SK-N-SH (cell line): ENCODE data around the gene ZSWIM1. TPM values are rescaled to one million over a fixed set of nuclear protein-coding genes. Genes with fewer than 3 reads are reported as not detected.

Experiments
- CTCF ChIA-PET: fragments of 300-600, 350-600 bp; formaldehyde crosslinking; extraction: SDS; loops from one replicate; lab custom pipeline; 2021; lab: Yijun Ruan, JAX
- POLR2A ChIA-PET: fragments of 350-600 bp; sonication (Branson Sonifier 250); formaldehyde crosslinking; extraction: SDS; loops from one replicate; lab custom pipeline; 2020; ENCODE audit warnings: antibody characterized with exemption, inconsistent platforms; lab: Yijun Ruan, JAX
- DNase-seq: peaks from one replicate; pipeline ENCODE4 v3.0.0; 2012
- H2AFZ ChIP-seq: fragments of 200-600 bp; sonication (generic); 2 replicates; pipeline ENCODE4 v1.8.1; 2016; ENCODE audit warnings: antibody characterized with exemption, mild to moderate bottlenecking, low read depth
- H3F3A ChIP-seq: fragments of 200-600 bp; sonication (generic); replicated peaks from 2 replicates; pipeline ENCODE3; 2016; ENCODE audit warnings: antibody characterized with exemption, mild to moderate bottlenecking; ENCODE audit not compliant: insufficient read depth
- H3K27ac ChIP-seq, 2 experiments: fragments of 200-500 bp in 1 of 2; fragments of 200-600 bp in 1 of 2; sonication (Bioruptor generic) in 1 of 2; sonication (generic), shearing (Covaris generic) in 1 of 2; 2 replicates each; pipeline versions ENCODE4 v1.5.1 to v1.6.1; 2014 to 2016; ENCODE audit warnings: low read depth in 2 of 2, inconsistent platforms in 1 of 2, low read length in 1 of 2, mild to moderate bottlenecking in 1 of 2, mixed read lengths in 1 of 2
- H3K27me3 ChIP-seq: fragments of 200-600 bp; sonication (generic), shearing (Covaris generic); 2 replicates; pipeline ENCODE4 v1.6.1; 2016; ENCODE audit warnings: mixed run types; ENCODE audit not compliant: insufficient read depth
- H3K36me3 ChIP-seq, 2 experiments: fragments of 200-500 bp in 1 of 2; fragments of 200-600 bp in 1 of 2; sonication (Bioruptor generic) in 1 of 2; sonication (generic) in 1 of 2; replicated peaks in 1 of 2; 2 replicates each; pipeline versions ENCODE3 to v1.5.1; 2014 to 2016; ENCODE audit warnings: low read length in 1 of 2, mild to moderate bottlenecking in 1 of 2; ENCODE audit not compliant: insufficient read depth in 2 of 2, control insufficient read depth in 1 of 2
- H3K4me1 ChIP-seq, 2 experiments: fragments of 200-500 bp in 1 of 2; fragments of 200-600 bp in 1 of 2; sonication (Bioruptor generic) in 1 of 2; sonication (generic), shearing (Covaris generic) in 1 of 2; 2 replicates each; pipeline versions ENCODE4 v1.5.1 to v1.6.1; 2014 to 2016; ENCODE audit warnings: low read depth in 1 of 2, low read length in 1 of 2, mixed run types in 1 of 2; ENCODE audit not compliant: insufficient read depth in 2 of 2, control insufficient read depth in 1 of 2
- H3K4me2 ChIP-seq: fragments of 200-600 bp; sonication (generic), shearing (Covaris generic); 2 replicates; pipeline ENCODE4 v1.6.1; 2017; ENCODE audit warnings: mixed run types
- H3K4me3 ChIP-seq, 2 experiments: fragments of 200-500 bp in 1 of 2; fragments of 200-600 bp in 1 of 2; sonication (Bioruptor generic) in 1 of 2; sonication (generic), shearing (Covaris generic) in 1 of 2; 2 replicates each; pipeline versions ENCODE4 v1.5.1 to v1.8.1; 2014 to 2016; ENCODE audit warnings: low read depth in 2 of 2, inconsistent platforms in 1 of 2, low read length in 1 of 2, mild to moderate bottlenecking in 1 of 2, mixed read lengths in 1 of 2, moderate library complexity in 1 of 2
- H3K79me2 ChIP-seq: fragments of 200-600 bp; sonication (generic); 2 replicates; pipeline ENCODE4 v1.8.1; 2017; ENCODE audit warnings: mild to moderate bottlenecking; ENCODE audit not compliant: insufficient read depth
- H3K9ac ChIP-seq: fragments of 200-600 bp; sonication (generic); 2 replicates; pipeline ENCODE4 v1.6.1; 2017; ENCODE audit warnings: mixed run types
- H3K9me2 ChIP-seq: fragments of 200-600 bp; sonication (generic); 2 replicates; pipeline ENCODE4 v1.6.1; 2017; ENCODE audit warnings: mixed run types
- H3K9me3 ChIP-seq: fragments of 200-600 bp; sonication (generic); 2 replicates; pipeline ENCODE4 v1.6.1; 2017; ENCODE audit warnings: mixed run types, mild to moderate bottlenecking, moderate library complexity
- H4K20me1 ChIP-seq: fragments of 200-600 bp; sonication (generic); 2 replicates; pipeline ENCODE4 v1.6.1; 2017; ENCODE audit warnings: mild to moderate bottlenecking, mixed run types; ENCODE audit not compliant: insufficient read depth
- EP300 ChIP-seq, 2 experiments: IDR thresholded peaks; 2 replicates each; pipeline versions ENCODE4 v1.4.0 to v1.6.1; 2012; ENCODE audit warnings: borderline replicate concordance in 1 of 2, low read depth in 1 of 2, low read length in 1 of 2
- FOXJ3 ChIP-seq: sonication (generic); formaldehyde crosslinking; IDR thresholded peaks from 2 replicates; pipeline ENCODE4 v1.5.1; 2020; ENCODE audit warnings: mild to moderate bottlenecking, missing genetic modification reagents
- FOXM1 ChIP-seq: IDR thresholded peaks from 2 replicates; pipeline ENCODE4 v1.4.0; 2012; ENCODE audit warnings: low read depth, mild to moderate bottlenecking
- GABPA ChIP-seq: IDR thresholded peaks from 2 replicates; pipeline ENCODE4 v1.4.0; 2012; ENCODE audit warnings: low read depth, mild to moderate bottlenecking
- GATA2 ChIP-seq: sonication (generic); formaldehyde crosslinking; IDR thresholded peaks from 2 replicates; pipeline ENCODE4 v1.5.0; 2020; ENCODE audit warnings: mild to moderate bottlenecking, missing genetic modification reagents
- IRF3 ChIP-seq: fragments of 150-350 bp; IDR thresholded peaks from 2 replicates; pipeline ENCODE4 v1.6.1; 2016; ENCODE audit warnings: mild to moderate bottlenecking, low read depth, low read length
- JUND ChIP-seq: IDR thresholded peaks from 2 replicates; pipeline ENCODE4 v1.4.0; 2012
- MEF2A ChIP-seq: IDR thresholded peaks from 2 replicates; pipeline ENCODE4 v1.4.0; 2012; ENCODE audit warnings: low read depth, borderline replicate concordance
- MXI1 ChIP-seq: IDR thresholded peaks from 2 replicates; pipeline ENCODE4 v1.6.1; 2012; ENCODE audit warnings: mild to moderate bottlenecking, low read depth, low read length, improper control_type of control experiment
- NFIC ChIP-seq: IDR thresholded peaks from 2 replicates; pipeline ENCODE4 v1.4.0; 2012; ENCODE audit warnings: borderline replicate concordance
- POLR2AphosphoS5 ChIP-seq: IDR thresholded peaks from 2 replicates; pipeline ENCODE4 v1.6.1; 2012; ENCODE audit warnings: low read depth, low read length
- REST ChIP-seq: IDR thresholded peaks from 2 replicates; pipeline ENCODE4 v1.6.1; 2012; ENCODE audit warnings: mild to moderate bottlenecking, low read depth, low read length, moderate library complexity
- RFX5 ChIP-seq: IDR thresholded peaks from 2 replicates; pipeline ENCODE4 v1.6.1; 2012; ENCODE audit warnings: mild to moderate bottlenecking, improper control_type of control experiment, low read length
- RXRA ChIP-seq: IDR thresholded peaks from 2 replicates; pipeline ENCODE4 v1.4.0; 2012; ENCODE audit warnings: low read depth, mild to moderate bottlenecking, borderline replicate concordance
- TEAD4 ChIP-seq: IDR thresholded peaks from 2 replicates; pipeline ENCODE4 v1.4.0; 2012; ENCODE audit warnings: mild to moderate bottlenecking, borderline replicate concordance; ENCODE audit not compliant: insufficient read depth
- WGBS: methylation state at CpG from one replicate; pipeline ENCODE4 v1.1.6; 2017; ENCODE audit warnings: low lambda C conversion rate; 5-methylcytosine and 5-hydroxymethylcytosine counted together
- polyA plus RNA-seq, 3 experiments: library from polyadenylated mRNA; depleted of rRNA; stranded (reverse); fragments of >200 nt; gene quantifications; 2 replicates each; pipeline ENCODE4 v1.2.3, GENCODE V29; 2012
- TF ChIP-seq, protein P1 (sequence below): IDR thresholded peaks from 2 replicates; pipeline ENCODE4 v1.4.0; 2012; ENCODE audit warnings: low read depth

Gene ZSWIM1
- polyA plus RNA-seq, 1 of the 3 experiments (the other 2 are of a cell fraction) = 1.8 TPM

DNA sequence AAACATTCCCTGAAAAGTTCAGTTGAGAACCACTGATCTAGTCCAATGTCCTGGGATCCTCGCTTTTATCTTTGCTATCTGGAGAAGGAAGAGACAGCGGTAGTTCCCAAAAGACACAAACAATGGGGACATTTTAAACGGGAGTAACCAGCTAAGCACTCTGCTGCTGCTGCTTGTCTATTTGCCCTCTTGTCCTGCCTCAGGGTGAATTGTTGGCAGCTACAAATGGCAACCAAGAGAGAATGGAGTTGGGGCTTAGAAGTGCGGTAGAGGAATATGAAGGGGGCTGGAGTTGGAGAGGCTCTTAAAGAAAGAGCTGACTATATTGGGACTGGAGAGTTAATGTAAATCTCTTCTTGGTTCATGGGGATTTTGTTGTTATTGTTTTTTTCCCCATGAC is 6.5 kb upstream of the ZSWIM1 start:
- H2AFZ ChIP-seq = no peak overlapping the region
- TF ChIP-seq NFIC (no peak), GABPA (no peak), FOXJ3 (CRISPR knock-in tag) (no peak), REST (no peak), EP300 (IDR thresholded peaks at IDR 0.05; ENCODE audit: borderline replicate concordance in 1 of 2, low read depth in 1 of 2, low read length in 1 of 2) (no peak), IRF3 (no peak), JUND (no peak), RFX5 (no peak), POLR2AphosphoS5 (no peak), RXRA (no peak), FOXM1 (no peak), MXI1 (no peak), GATA2 (CRISPR knock-in tag) (no peak), TEAD4 (no peak), MEF2A (no peak)
- TF ChIP-seq, protein P1, sequence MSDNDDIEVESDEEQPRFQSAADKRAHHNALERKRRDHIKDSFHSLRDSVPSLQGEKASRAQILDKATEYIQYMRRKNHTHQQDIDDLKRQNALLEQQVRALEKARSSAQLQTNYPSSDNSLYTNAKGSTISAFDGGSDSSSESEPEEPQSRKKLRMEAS = no peak
- TF ChIP-seq, all 33 proteins: peak for 0
- Histone ChIP-seq H3K4me2 (no peak overlapping the region), H3K27ac (no peak overlapping the region), H3F3A (no peaks in the 10 kb centered on the region), H3K27me3 (no peaks in the 10 kb centered on the region), H3K4me3 (no peak overlapping the region), H3K9me2 (no peaks in the 10 kb centered on the region), H3K79me2 (no peaks in the 10 kb centered on the region), H3K9me3 (no peaks in the 10 kb centered on the region), H3K9ac (no peak overlapping the region), H3K4me1 (no peaks in the 10 kb centered on the region), H3K36me3 (peaks cover 0 to 4% of the 10 kb centered on the region in 2 experiments), H4K20me1 (no peaks in the 10 kb centered on the region)
- DNase-seq = no peak
- WGBS = 81% methylated on average over 4 of the region's 4 CpGs
- POLR2A ChIA-PET = interaction anchor here (1.2 kb wide), 1 partner anchor 17 kb away, joined by 3 read pairs; the partner anchor contains the start of gene CTSA
- CTCF ChIA-PET = interaction anchor here (1.3 to 2.2 kb wide), 3 partner anchors 11 to 95 kb away, joined by 3 to 8 read pairs (median 3); partner anchors contain the start of gene NEURL2
